Right ventricle myocardium inferior (tissue), 1 donor: Measurements from ENCODE around the gene DR1. TPM values are rescaled to one million over a fixed set of nuclear protein-coding genes. Genes with fewer than 3 reads are reported as not detected.
A peak's percentile ranks its signal among the peaks of the same experiment; 100 is the strongest.
"Not testable (repeated sequence)": the region's sequence is repeated elsewhere in the genome, so short reads cannot be mapped to it uniquely, and the experiment has no call there.

Experiments used
- ATAC-seq: fragments of 200-7000 bp; cut with Tn5 transposase; one replicate; pipeline ENCODE4 v1.9.1; 2020; ENCODE audit warnings: mild to moderate bottlenecking, moderate library complexity
- DNase-seq: peaks from one replicate; pipeline ENCODE4 v3.0.0; 2021; ENCODE audit errors: missing footprints
- intact Hi-C: fragments of 100-400 bp; cut with DNase I; formaldehyde crosslinking; loops from one replicate; pipeline ENCODE4 v1.11.0; 2022
- total RNA-seq: library from RNA; stranded (reverse); fragmentation: NEBNext Ultra II Directional; extraction: Animal tissue kit (Norgen Biotek cat#: 25700); gene quantifications from one replicate; pipeline ENCODE4 v1.2.1, GENCODE V29; 2021
- donor health status: DM: no; HTN: yes; CAD: no; lungs with severe emphysema.

The DR1 gene
- total RNA-seq, 1 donor from 2014 or later, result 37.1 TPM

GRCh38 chr1:93332368-93332767 lies 13.3 kb upstream of the DR1 start:
- no peak for ATAC-seq
- intact Hi-C loops, result no loop called here
- no peak for DNase-seq

- DNase-seq (no peak), ATAC-seq (no peak)
- intact Hi-C loops, result no loop called here
Observed at GRCh38 chr1:93338387-93339146, 7.1 kb upstream of the DR1 start.

GRCh38 chr1:93339171-93339697 lies 6.5 kb upstream of the DR1 start:
- intact Hi-C loops, result no loop called here
- DNase-seq (no peak), ATAC-seq (no peak)

GRCh38 chr1:93340090-93340489 lies 5.6 kb upstream of the DR1 start:
- DNase-seq, result no peak
- intact Hi-C loops, result no loop called here

GRCh38 chr1:93344484-93344883 lies 1.2 kb upstream of the DR1 start:
- intact Hi-C loops, result no loop called here
- no peak for DNase-seq
- ATAC-seq, result no peak

More at GRCh38 chr1:93340090-93340489, 5.6 kb upstream of the DR1 start:
- ATAC-seq, result no peak

GRCh38 chr1:93344886-93345632 lies 648 bp upstream of the DR1 start:
- intact Hi-C loops, result loop anchor here (5.0 kb wide), 3 partner anchors 38 to 502 kb away; partner anchors contain the start of gene FNBP1L
- DNase-seq, result no peak
- ATAC-seq, result peak; percentile 15

GRCh38 chr1:93346421-93346993 lies 800 bp downstream of the DR1 start:
- ATAC-seq (no peak), DNase-seq (peak; percentile 68)
- intact Hi-C loops, result loop anchor here (5.0 kb wide), 3 partner anchors 39 to 501 kb away; partner anchors contain the start of gene FNBP1L

GRCh38 chr1:93347334-93347899 lies 1.7 kb downstream of the DR1 start:
- intact Hi-C loops, result loop anchor here (5.0 kb wide), 3 partner anchors 40 to 500 kb away; partner anchors contain the start of gene FNBP1L
- DNase-seq, result no peak
- no peak for ATAC-seq

GRCh38 chr1:93348104-93348728 lies 2.5 kb downstream of the DR1 start:
- ATAC-seq, result no peak
- intact Hi-C loops, result loop anchor here (5.0 kb wide), 3 partner anchors 41 to 499 kb away; partner anchors contain the start of gene FNBP1L
- no peak for DNase-seq

GRCh38 chr1:93349231-93350135 lies 3.8 kb downstream of the DR1 start:
- intact Hi-C loops, result loop anchor here (5.0 kb wide), 3 partner anchors 42 to 498 kb away; partner anchors contain the start of gene FNBP1L
- ATAC-seq (no peak), DNase-seq (no peak)

GRCh38 chr1:93350322-93350721 lies 4.6 kb downstream of the DR1 start:
- DNase-seq, result no peak
- no peak for ATAC-seq
- intact Hi-C loops, result no loop called here

GRCh38 chr1:93350875-93351274 lies 5.2 kb downstream of the DR1 start:
- intact Hi-C loops, result no loop called here
- no peak for ATAC-seq
- DNase-seq, result no peak

GRCh38 chr1:93351346-93351745 lies 5.6 kb downstream of the DR1 start:
- DNase-seq, ATAC-seq, intact Hi-C loops: not testable (repeated sequence)

- ATAC-seq, result no peak
- DNase-seq, result no peak
- intact Hi-C loops, result no loop called here
Observed at GRCh38 chr1:93352376-93352775, 6.7 kb downstream of the DR1 start.

- intact Hi-C loops, result no loop called here
- ATAC-seq, result no peak
- DNase-seq, result no peak
Observed at GRCh38 chr1:93353286-93353685, 7.6 kb downstream of the DR1 start.

- intact Hi-C loops, result no loop called here
- ATAC-seq, result no peak
- no peak for DNase-seq
Observed at GRCh38 chr1:93354749-93355148, 9.0 kb downstream of the DR1 start.

GRCh38 chr1:93357242-93357641 lies 11.5 kb downstream of the DR1 start:
- no peak for DNase-seq
- no peak for ATAC-seq
- intact Hi-C loops, result no loop called here

- intact Hi-C loops, result no loop called here
- ATAC-seq, result no peak
- no peak for DNase-seq
Observed at GRCh38 chr1:93358293-93358692, 12.6 kb downstream of the DR1 start.
